HFFc6 (cell line): ENCODE measurements around the gene PDZRN3. TPM values are rescaled to one million over a fixed set of nuclear protein-coding genes. Genes with fewer than 3 reads are reported as not detected.

Experiments used
- DNase-seq: peaks from one replicate; pipeline ENCODE4 v3.0.0-alpha.2; 2018
- H3K27ac Mint-ChIP-seq: 2 replicates; pipeline ENCODE4 v1.8.0; 2020; ENCODE audit warnings: mild to moderate bottlenecking, mixed read lengths
- H3K27me3 Mint-ChIP-seq: 2 replicates; pipeline ENCODE4 v1.8.0; 2021; ENCODE audit warnings: mild to moderate bottlenecking, moderate library complexity, mixed read lengths; ENCODE audit not compliant: insufficient read depth
- H3K36me3 Mint-ChIP-seq: 2 replicates; pipeline ENCODE4 v1.8.0; 2021; ENCODE audit warnings: low read depth, mixed read lengths
- H3K4me1 Mint-ChIP-seq: 2 replicates; pipeline ENCODE4 v1.8.0; 2020; ENCODE audit warnings: low read depth, mixed read lengths
- H3K4me3 Mint-ChIP-seq: 2 replicates; pipeline ENCODE4 v1.8.0; 2020; ENCODE audit warnings: mild to moderate bottlenecking, moderate library complexity, mixed read lengths
- H3K9me3 Mint-ChIP-seq: 2 replicates; pipeline ENCODE4 v1.8.0; 2020; ENCODE audit warnings: mild to moderate bottlenecking, mixed read lengths
- CTCF ChIP-seq: fragments of 200-600 bp; sonication (generic); IDR thresholded peaks from 2 replicates; pipeline ENCODE4 v1.5.0; 2021; ENCODE audit warnings: antibody characterized with exemption, mild to moderate bottlenecking
- total RNA-seq, 6 experiments: library from RNA; stranded (reverse); fragmentation: NEBNext Ultra II Directional; extraction: Animal tissue kit (Norgen Biotek cat#: 25700); gene quantifications; 2 replicates in 1 of 6; 3 replicates in 5 of 6; pipeline ENCODE4 v1.2.3, GENCODE V29; 2021

The PDZRN3 gene
- total RNA-seq, 6 experiments from 2014 or later: 15.1 to 18.5 (median 16.7) TPM

DNA sequence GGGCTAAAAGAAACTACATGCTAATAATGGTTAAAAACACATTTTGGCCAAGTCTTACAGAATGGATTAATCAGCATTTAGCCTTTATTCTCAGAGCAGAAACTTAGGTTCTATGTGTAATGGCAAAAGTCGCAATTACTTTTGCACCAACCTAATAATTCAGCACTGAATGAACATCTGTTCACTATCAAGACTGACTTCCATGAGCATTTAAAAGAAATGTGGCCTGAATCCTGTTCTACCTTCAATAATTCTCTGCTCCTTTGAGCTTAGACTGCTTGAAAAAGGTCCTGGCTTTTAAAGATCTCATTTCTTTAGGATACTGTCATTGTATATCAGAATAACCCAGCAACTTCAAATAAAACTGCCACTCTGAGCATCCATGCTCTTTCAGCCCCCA is 145.9 kb downstream of the PDZRN3 start:
- no peak for DNase-seq
- no peaks in the 10 kb centered on the region; the same call in 1 of the 2 replicates for H3K27me3 Mint-ChIP-seq
- peaks cover 4% of the 10 kb centered on the region; the same call in 1 of the 2 replicates for H3K9me3 Mint-ChIP-seq
- peaks cover 4% of the 10 kb centered on the region; the same call in 1 of the 2 replicates for H3K36me3 Mint-ChIP-seq
- no peak for TF ChIP-seq CTCF
- H3K4me1 Mint-ChIP-seq: peaks cover 18% of the 10 kb centered on the region
- H3K27ac Mint-ChIP-seq: no peak overlapping the region
- H3K4me3 Mint-ChIP-seq: no peak overlapping the region

GRCh38 chr3:73475717-73476116 is 149.0 kb downstream of the PDZRN3 start:
- no peak overlapping the region for H3K27ac Mint-ChIP-seq
- H3K9me3 Mint-ChIP-seq: peaks cover 4% of the 10 kb centered on the region; the same call in 1 of the 2 replicates
- TF ChIP-seq CTCF: no peak
- H3K4me1 Mint-ChIP-seq: peaks cover 26% of the 10 kb centered on the region
- peaks cover 4% of the 10 kb centered on the region; the same call in 1 of the 2 replicates for H3K36me3 Mint-ChIP-seq
- no peaks in the 10 kb centered on the region; the same call in none of the 2 replicates for H3K27me3 Mint-ChIP-seq
- no peak overlapping the region for H3K4me3 Mint-ChIP-seq
- DNase-seq: no peak

DNA sequence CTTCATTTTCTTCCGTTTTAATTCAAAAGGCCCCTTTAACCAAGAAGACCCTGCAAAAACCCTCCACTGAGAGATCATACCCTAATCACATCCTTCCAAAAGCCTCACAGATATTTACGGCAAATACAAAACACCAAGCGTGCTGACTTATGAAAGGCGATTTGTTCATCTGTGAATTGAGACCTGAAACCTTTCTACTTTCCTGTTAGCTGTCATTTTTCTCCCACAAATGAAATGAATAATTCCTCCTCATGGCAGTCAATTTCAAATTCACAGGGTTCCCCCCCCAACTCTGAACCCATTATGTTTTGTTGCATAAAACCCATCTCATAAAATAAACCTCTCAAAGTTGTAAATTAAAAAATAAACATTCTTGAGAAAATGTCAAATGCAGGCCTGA is 149.6 kb downstream of the PDZRN3 start:
- no peak for DNase-seq
- Mint-ChIP-seq H3K27me3 (no peaks in the 10 kb centered on the region; the same call in none of the 2 replicates), H3K9me3 (peaks cover 4% of the 10 kb centered on the region; the same call in 1 of the 2 replicates), H3K27ac (no peak overlapping the region), H3K4me3 (no peak overlapping the region), H3K4me1 (peaks cover 23% of the 10 kb centered on the region), H3K36me3 (peaks cover 4% of the 10 kb centered on the region; the same call in 1 of the 2 replicates)
- no peak for TF ChIP-seq CTCF

- Mint-ChIP-seq H3K4me1 (peaks cover 18% of the 10 kb centered on the region; the same call in 1 of the 2 replicates), H3K9me3 (peaks cover 4% of the 10 kb centered on the region; the same call in 1 of the 2 replicates), H3K4me3 (no peak overlapping the region), H3K27me3 (no peaks in the 10 kb centered on the region; the same call in none of the 2 replicates), H3K27ac (no peak overlapping the region), H3K36me3 (peaks cover 4% of the 10 kb centered on the region; the same call in 1 of the 2 replicates)
- TF ChIP-seq CTCF: no peak
- no peak for DNase-seq
These were observed 150.1 kb downstream of the PDZRN3 start for GRCh38 chr3:73474619-73475018.

DNA sequence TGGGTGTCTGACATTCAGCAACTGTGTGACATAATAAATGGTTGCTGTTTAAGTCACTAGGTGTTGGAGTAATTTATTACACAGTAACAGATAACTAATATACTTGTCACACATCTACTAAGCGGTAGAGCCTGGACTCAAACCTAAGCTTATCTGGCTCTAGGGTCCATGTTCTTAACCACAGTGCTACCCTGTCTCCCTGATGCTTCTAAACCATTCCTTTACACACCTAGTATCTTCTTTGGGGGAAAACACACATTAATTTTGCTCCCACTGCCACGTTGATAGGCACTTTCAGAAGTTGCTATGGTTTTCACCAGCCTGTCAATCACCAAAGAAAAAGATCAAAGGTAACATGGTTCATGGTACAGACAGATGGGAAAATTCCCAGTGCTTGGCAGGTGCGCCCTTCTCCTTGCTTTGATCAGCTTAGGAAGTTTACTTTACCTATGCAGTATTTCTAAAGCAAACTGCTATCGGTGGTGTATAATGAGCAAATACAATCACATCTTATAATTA is 150.8 kb downstream of the PDZRN3 start:
- Mint-ChIP-seq H3K36me3 (peaks cover 4% of the 10 kb centered on the region; the same call in 1 of the 2 replicates), H3K9me3 (peaks cover 4% of the 10 kb centered on the region; the same call in 1 of the 2 replicates), H3K27ac (no peak overlapping the region), H3K4me1 (peaks cover 18% of the 10 kb centered on the region; the same call in 1 of the 2 replicates), H3K27me3 (no peaks in the 10 kb centered on the region; the same call in none of the 2 replicates), H3K4me3 (no peak overlapping the region)
- no peak for DNase-seq
- TF ChIP-seq CTCF: no peak
